Epithelial cell of proximal tubule (primary cell): ENCODE measurements around the gene SRMS. TPM values are rescaled to one million over a fixed set of nuclear protein-coding genes. Genes with fewer than 3 reads are reported as not detected.

Experiments
- DNase-seq: peaks from one replicate; pipeline ENCODE4 v3.0.0-alpha.2; 2011; ENCODE audit warnings: low read depth
- H3K4me3 ChIP-seq: 2 replicates; pipeline ENCODE4 v1.5.1; 2011; ENCODE audit warnings: low read depth, mild to moderate bottlenecking, low read length
- CTCF ChIP-seq: conservative IDR thresholded peaks from 2 replicates; pipeline ENCODE4 v1.5.1; 2012; ENCODE audit warnings: low read depth, mild to moderate bottlenecking, low read length
- total RNA-seq: library from RNA; depleted of rRNA; stranded (reverse); fragments of >200 nt; gene quantifications from 2 replicates; pipeline ENCODE4 v1.2.3, GENCODE V29; 2015

SRMS gene
- total RNA-seq, 1 donor from 2014 or later: not detected

GRCh38 chr20:63586797-63587196 is 39.2 kb upstream of the SRMS start:
- no peak for TF ChIP-seq CTCF
- DNase-seq: no peak
- H3K4me3 ChIP-seq: no peak overlapping the region

GRCh38 chr20:63585616-63586565 is 38.3 kb upstream of the SRMS start:
- no peak overlapping the region for H3K4me3 ChIP-seq
- TF ChIP-seq CTCF: no peak
- DNase-seq: no peak

- TF ChIP-seq CTCF: no peak
- no peak for DNase-seq
- no peak overlapping the region for H3K4me3 ChIP-seq
These were observed 35.0 kb upstream of the SRMS start for GRCh38 chr20:63582382-63583063.

GRCh38 chr20:63580796-63581461 is 33.4 kb upstream of the SRMS start:
- DNase-seq: peak; percentile 29
- peak; percentile 80 for TF ChIP-seq CTCF
- H3K4me3 ChIP-seq: no peak overlapping the region

GRCh38 chr20:63579017-63579694 is 31.6 kb upstream of the SRMS start:
- no peak for DNase-seq
- no peak for TF ChIP-seq CTCF
- no peak overlapping the region for H3K4me3 ChIP-seq

GRCh38 chr20:63578224-63579016 is 30.9 kb upstream of the SRMS start:
- TF ChIP-seq CTCF: no peak
- no peak overlapping the region for H3K4me3 ChIP-seq
- DNase-seq: no peak
